ENCODE data around the gene ZNF133.

The ZNF133 gene

GRCh38 chr20:18360635-18361034, 72.3 kb downstream of the ZNF133 start:
- in situ Hi-C loops (cut with MboI; ENCODE audit: low sequenced_read_pairs) = no loop called here

GRCh38 chr20:18361678-18362077, 73.4 kb downstream of the ZNF133 start:
- in situ Hi-C loops (cut with MboI; ENCODE audit: low sequenced_read_pairs) = no loop called here

- in situ Hi-C loops (cut with MboI; ENCODE audit: low sequenced_read_pairs) = no loop called here
Measured at GRCh38 chr20:18362916-18363315, 74.6 kb downstream of the ZNF133 start.

GRCh38 chr20:18363708-18364107, 75.4 kb downstream of the ZNF133 start:
- in situ Hi-C loops (cut with MboI; ENCODE audit: low sequenced_read_pairs) = no loop called here

GRCh38 chr20:18364768-18365167, 76.4 kb downstream of the ZNF133 start:
- in situ Hi-C loops (cut with MboI; ENCODE audit: low sequenced_read_pairs) = no loop called here
